CD8-positive, alpha-beta memory T cell (primary cell): ENCODE data around the gene SRRM2. TPM values are rescaled to one million over a fixed set of nuclear protein-coding genes. Genes with fewer than 3 reads are reported as not detected.
A peak's percentile ranks its signal among the peaks of the same experiment; 100 is the strongest.

Experiments
- CTCF ChIA-PET: fragments of 350-600 bp; sonication (Branson Sonifier 250); formaldehyde crosslinking; loops from one replicate; lab custom pipeline; 2021; ENCODE audit warnings: antibody characterized with exemption; lab: Charles Lee
- POLR2A ChIA-PET: fragments of 350-600 bp; sonication (Branson Sonifier 250); formaldehyde crosslinking; loops from one replicate; lab custom pipeline; 2021; ENCODE audit warnings: antibody characterized with exemption; lab: Charles Lee
- DNase-seq, 5 donors: peaks; one replicate each; pipeline versions ENCODE4 v3.0.0 to v3.0.0-alpha.2; 2020 to 2022; ENCODE audit warnings: mixed read lengths in 1 of 5
- H3K27ac ChIP-seq: one replicate; pipeline ENCODE4 v1.7.0; 2013; ENCODE audit warnings: low read depth, mild to moderate bottlenecking, low read length, moderate library complexity
- H3K27me3 ChIP-seq: 2 replicates; pipeline ENCODE4 v1.7.0; 2013; ENCODE audit warnings: low read length, mild to moderate bottlenecking; ENCODE audit not compliant: insufficient read depth, poor library complexity, severe bottlenecking
- H3K36me3 ChIP-seq: 2 replicates; pipeline ENCODE4 v1.7.0; 2013; ENCODE audit warnings: mild to moderate bottlenecking, low read length, moderate library complexity; ENCODE audit not compliant: insufficient read depth
- H3K4me1 ChIP-seq: 2 replicates; pipeline ENCODE4 v1.7.0; 2013; ENCODE audit warnings: mild to moderate bottlenecking, low read length, moderate library complexity; ENCODE audit not compliant: insufficient read depth
- H3K4me3 ChIP-seq: 2 replicates; pipeline ENCODE4 v1.7.0; 2013; ENCODE audit warnings: mild to moderate bottlenecking, low read length
- H3K9me3 ChIP-seq: 2 replicates; pipeline ENCODE4 v1.7.0; 2013; ENCODE audit warnings: mild to moderate bottlenecking, low read length
- H3K27ac Mint-ChIP-seq, 8 donors: one replicate each; pipeline ENCODE4 v1.8.0; 2020 to 2021; ENCODE audit warnings: mixed read lengths in 8 of 8, mild to moderate bottlenecking in 6 of 8, inconsistent platforms in 3 of 8, moderate library complexity in 3 of 8
- H3K27me3 Mint-ChIP-seq, 2 donors: one replicate each; pipeline ENCODE4 v1.8.0; 2020 to 2021; ENCODE audit warnings: mixed read lengths in 2 of 2, mild to moderate bottlenecking in 1 of 2, moderate library complexity in 1 of 2
- H3K36me3 Mint-ChIP-seq, 3 donors: one replicate each; pipeline ENCODE4 v1.8.0; 2020 to 2021; ENCODE audit warnings: mixed read lengths in 3 of 3, inconsistent platforms in 1 of 3, mild to moderate bottlenecking in 1 of 3
- H3K4me1 Mint-ChIP-seq, 3 donors: one replicate each; pipeline ENCODE4 v1.8.0; 2020 to 2021; ENCODE audit warnings: mixed read lengths in 3 of 3, inconsistent platforms in 1 of 3, mild to moderate bottlenecking in 1 of 3
- H3K4me3 Mint-ChIP-seq, 7 donors: one replicate each; pipeline ENCODE4 v1.8.0; 2020 to 2021; ENCODE audit warnings: mixed read lengths in 7 of 7, mild to moderate bottlenecking in 6 of 7, moderate library complexity in 4 of 7, inconsistent platforms in 2 of 7
- H3K9me3 Mint-ChIP-seq, 5 donors: one replicate each; pipeline ENCODE4 v1.8.0; 2020 to 2022; ENCODE audit warnings: mixed read lengths in 5 of 5, mild to moderate bottlenecking in 3 of 5, moderate library complexity in 2 of 5, inconsistent platforms in 1 of 5
- polyA plus RNA-seq: library from polyadenylated mRNA; unstranded; fragments of 300-500 nt; fragmentation: Illumina TruSeq; gene quantifications from one replicate; pipeline ENCODE4 v1.2.3, GENCODE V29; 2021
- total RNA-seq, 2 experiments: library from RNA; stranded (reverse); gene quantifications; one replicate each; pipeline ENCODE4 v1.2.3, GENCODE V29; 2021

Gene SRRM2
- total and polyA plus RNA-seq, 3 experiments from 2014 or later: 130 to 529 (median 517) TPM

DNA sequence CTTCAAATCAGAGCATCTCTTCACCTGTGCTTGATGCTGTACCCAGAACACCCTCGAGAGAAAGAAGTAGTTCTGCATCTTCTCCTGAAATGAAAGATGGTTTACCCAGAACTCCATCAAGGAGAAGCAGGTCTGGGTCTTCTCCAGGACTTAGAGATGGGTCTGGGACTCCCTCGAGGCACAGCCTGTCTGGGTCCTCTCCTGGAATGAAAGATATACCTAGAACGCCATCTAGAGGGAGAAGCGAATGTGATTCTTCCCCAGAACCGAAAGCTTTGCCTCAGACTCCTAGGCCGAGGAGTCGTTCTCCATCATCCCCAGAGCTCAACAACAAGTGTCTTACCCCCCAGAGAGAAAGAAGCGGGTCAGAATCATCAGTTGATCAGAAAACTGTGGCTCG, 12.3 kb downstream of the SRRM2 start:
- peak overlapping the region in 2 of 7 donors; percentile 19 to 23 for H3K4me3 Mint-ChIP-seq
- H3K4me1 ChIP-seq: no peaks in the 10 kb centered on the region
- H3K4me3 ChIP-seq: no peak overlapping the region
- no peaks in the 10 kb centered on the region for H3K9me3 ChIP-seq
- POLR2A ChIA-PET: no interaction called here
- H3K27ac ChIP-seq: no peak overlapping the region
- H3K27ac Mint-ChIP-seq: peak overlapping the region in 3 of 8 donors; percentile 1 to 88 (median 63)
- no peaks in the 10 kb centered on the region for H3K27me3 ChIP-seq
- CTCF ChIA-PET: no interaction called here
- H3K4me1 Mint-ChIP-seq: peaks cover 27 to 33% (median 32%) of the 10 kb centered on the region in 3 donors
- peaks cover 27 to 99% (median 58%) of the 10 kb centered on the region in 3 donors for H3K36me3 Mint-ChIP-seq
- H3K27me3 Mint-ChIP-seq: peaks cover 0 to 6% of the 10 kb centered on the region in 2 donors
- H3K9me3 Mint-ChIP-seq: no peaks in the 10 kb centered on the region
- no peak for DNase-seq
- peaks cover 99% of the 10 kb centered on the region for H3K36me3 ChIP-seq

- no peaks in the 10 kb centered on the region for H3K9me3 ChIP-seq
- H3K27ac ChIP-seq: no peak overlapping the region
- peaks cover 99% of the 10 kb centered on the region for H3K36me3 ChIP-seq
- Mint-ChIP-seq H3K27ac (peak overlapping the region in 2 of 8 donors; percentile 13 to 88), H3K4me3 (peak overlapping the region in 2 of 7 donors; percentile 15 to 42), H3K36me3 (peaks cover 26 to 99% (median 51%) of the 10 kb centered on the region in 3 donors), H3K9me3 (no peaks in the 10 kb centered on the region), H3K27me3 (peaks cover 0 to 6% of the 10 kb centered on the region in 2 donors), H3K4me1 (peaks cover 26 to 32% (median 27%) of the 10 kb centered on the region in 3 donors)
- no peaks in the 10 kb centered on the region for H3K4me1 ChIP-seq
- no peaks in the 10 kb centered on the region for H3K27me3 ChIP-seq
- ChIA-PET POLR2A (no interaction called here), CTCF (no interaction called here)
- no peak overlapping the region for H3K4me3 ChIP-seq
- DNase-seq: no peak
Measured at GRCh38 chr16:2765462-2766404, 13.3 kb downstream of the SRRM2 start.

GRCh38 chr16:2766430-2767139, 14.1 kb downstream of the SRRM2 start:
- POLR2A ChIA-PET: no interaction called here
- H3K27me3 Mint-ChIP-seq: peaks cover 0 to 6% of the 10 kb centered on the region in 2 donors
- H3K4me3 Mint-ChIP-seq: peak overlapping the region in 2 of 7 donors; percentile 15 to 42
- H3K9me3 Mint-ChIP-seq: no peaks in the 10 kb centered on the region
- Histone ChIP-seq H3K9me3 (no peaks in the 10 kb centered on the region), H3K27me3 (no peaks in the 10 kb centered on the region), H3K27ac (no peak overlapping the region), H3K4me3 (no peak overlapping the region), H3K36me3 (peaks cover 98% of the 10 kb centered on the region), H3K4me1 (no peaks in the 10 kb centered on the region)
- peak overlapping the region in 5 of 8 donors; percentile 13 to 88 (median 64) for H3K27ac Mint-ChIP-seq
- H3K36me3 Mint-ChIP-seq: peaks cover 18 to 99% (median 43%) of the 10 kb centered on the region in 3 donors
- peaks cover 24 to 36% (median 30%) of the 10 kb centered on the region in 3 donors for H3K4me1 Mint-ChIP-seq
- no peak for DNase-seq
- CTCF ChIA-PET: no interaction called here

DNA sequence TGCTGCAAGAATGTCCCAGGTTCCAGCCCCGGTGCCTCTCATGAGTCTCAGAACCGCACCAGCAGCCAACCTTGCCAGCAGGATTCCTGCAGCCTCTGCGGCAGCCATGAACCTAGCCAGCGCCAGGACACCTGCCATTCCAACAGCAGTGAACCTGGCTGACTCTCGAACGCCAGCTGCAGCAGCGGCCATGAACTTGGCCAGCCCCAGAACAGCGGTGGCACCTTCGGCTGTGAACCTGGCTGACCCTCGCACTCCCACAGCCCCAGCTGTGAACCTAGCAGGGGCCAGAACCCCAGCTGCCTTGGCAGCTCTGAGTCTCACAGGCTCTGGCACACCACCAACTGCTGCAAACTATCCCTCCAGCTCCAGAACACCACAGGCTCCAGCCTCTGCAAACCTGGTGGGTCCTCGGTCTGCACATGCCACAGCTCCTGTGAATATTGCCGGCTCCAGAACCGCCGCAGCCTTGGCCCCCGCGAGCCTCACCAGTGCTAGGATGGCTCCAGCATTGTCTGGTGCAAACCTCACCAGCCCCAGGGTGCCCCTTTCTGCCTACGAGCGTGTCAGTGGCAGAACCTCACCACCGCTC, 14.8 kb downstream of the SRRM2 start:
- Mint-ChIP-seq H3K27ac (peak overlapping the region in 2 of 8 donors; percentile 43 to 88), H3K9me3 (no peaks in the 10 kb centered on the region), H3K4me1 (peaks cover 24 to 39% (median 32%) of the 10 kb centered on the region in 3 donors), H3K27me3 (peaks cover 0 to 5% of the 10 kb centered on the region in 2 donors), H3K36me3 (peaks cover 14 to 99% (median 41%) of the 10 kb centered on the region in 3 donors), H3K4me3 (peak overlapping the region in 1 of 7 donors; percentile 42)
- H3K27me3 ChIP-seq: no peaks in the 10 kb centered on the region
- no peaks in the 10 kb centered on the region for H3K4me1 ChIP-seq
- H3K27ac ChIP-seq: no peak overlapping the region
- no peak for DNase-seq
- ChIA-PET POLR2A (no interaction called here), CTCF (no interaction called here)
- peaks cover 94% of the 10 kb centered on the region for H3K36me3 ChIP-seq
- no peak overlapping the region for H3K4me3 ChIP-seq
- no peaks in the 10 kb centered on the region for H3K9me3 ChIP-seq

DNA sequence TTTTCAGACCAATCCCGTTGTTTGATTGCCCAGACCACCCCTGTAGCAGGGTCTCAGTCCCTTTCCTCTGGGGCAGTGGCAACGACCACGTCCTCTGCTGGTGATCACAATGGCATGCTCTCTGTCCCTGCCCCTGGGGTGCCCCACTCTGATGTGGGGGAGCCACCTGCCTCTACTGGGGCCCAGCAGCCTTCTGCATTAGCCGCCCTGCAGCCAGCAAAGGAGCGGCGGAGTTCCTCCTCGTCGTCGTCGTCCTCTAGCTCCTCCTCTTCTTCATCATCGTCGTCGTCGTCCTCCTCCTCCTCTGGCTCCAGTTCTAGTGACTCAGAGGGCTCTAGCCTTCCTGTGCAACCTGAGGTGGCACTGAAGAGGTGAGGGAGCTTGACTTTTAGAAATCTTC, 15.5 kb downstream of the SRRM2 start:
- no peaks in the 10 kb centered on the region for H3K9me3 Mint-ChIP-seq
- H3K36me3 Mint-ChIP-seq: peaks cover 8 to 97% (median 38%) of the 10 kb centered on the region in 3 donors
- Histone ChIP-seq H3K4me3 (no peak overlapping the region), H3K9me3 (no peaks in the 10 kb centered on the region), H3K27me3 (no peaks in the 10 kb centered on the region), H3K4me1 (no peaks in the 10 kb centered on the region), H3K27ac (no peak overlapping the region), H3K36me3 (peaks cover 91% of the 10 kb centered on the region)
- ChIA-PET POLR2A (interaction anchor here (1.5 kb wide), 1 partner anchor 14 kb away, joined by 4 read pairs; no protein-coding TSS in a partner anchor), CTCF (no interaction called here)
- H3K4me3 Mint-ChIP-seq: no peak overlapping the region
- H3K27me3 Mint-ChIP-seq: peaks cover 0 to 5% of the 10 kb centered on the region in 2 donors
- peaks cover 21 to 42% (median 32%) of the 10 kb centered on the region in 3 donors for H3K4me1 Mint-ChIP-seq
- no peak for DNase-seq
- H3K27ac Mint-ChIP-seq: peak overlapping the region in 2 of 8 donors; percentile 43 to 62

GRCh38 chr16:2768403-2769089, 16.1 kb downstream of the SRRM2 start:
- Histone ChIP-seq H3K9me3 (no peaks in the 10 kb centered on the region), H3K27ac (no peak overlapping the region), H3K36me3 (peaks cover 91% of the 10 kb centered on the region), H3K4me3 (no peak overlapping the region), H3K4me1 (no peaks in the 10 kb centered on the region), H3K27me3 (no peaks in the 10 kb centered on the region)
- ChIA-PET POLR2A (interaction anchor here (0.6 to 1.5 kb wide), 2 partner anchors 13 to 14 kb away, joined by 4 read pairs; no protein-coding TSS in a partner anchor), CTCF (no interaction called here)
- Mint-ChIP-seq H3K4me3 (no peak overlapping the region), H3K4me1 (peaks cover 15 to 46% (median 26%) of the 10 kb centered on the region in 3 donors), H3K9me3 (no peaks in the 10 kb centered on the region), H3K27me3 (peaks cover 0 to 4% of the 10 kb centered on the region in 2 donors), H3K27ac (peak overlapping the region in 4 of 8 donors; percentile 30 to 60 (median 42)), H3K36me3 (peaks cover 8 to 97% (median 31%) of the 10 kb centered on the region in 3 donors)
- DNase-seq: no peak

- Histone ChIP-seq H3K36me3 (peaks cover 89% of the 10 kb centered on the region), H3K27me3 (no peaks in the 10 kb centered on the region), H3K4me3 (no peak overlapping the region), H3K4me1 (no peaks in the 10 kb centered on the region), H3K9me3 (no peaks in the 10 kb centered on the region), H3K27ac (no peak overlapping the region)
- Mint-ChIP-seq H3K27me3 (peaks cover 0 to 4% of the 10 kb centered on the region in 2 donors), H3K36me3 (peaks cover 8 to 96% (median 27%) of the 10 kb centered on the region in 3 donors), H3K4me3 (peak overlapping the region in 2 of 7 donors; percentile 32 to 61), H3K4me1 (peaks cover 15 to 46% (median 21%) of the 10 kb centered on the region in 3 donors), H3K27ac (peak overlapping the region in 3 of 8 donors; percentile 42 to 80 (median 60)), H3K9me3 (no peaks in the 10 kb centered on the region)
- DNase-seq: no peak
- ChIA-PET CTCF (no interaction called here), POLR2A (interaction anchor here (0.6 to 1.5 kb wide), 2 partner anchors 12 to 15 kb away, joined by 4 read pairs; no protein-coding TSS in a partner anchor)
Measured at GRCh38 chr16:2769100-2769529, 16.7 kb downstream of the SRRM2 start.
